ENCODE measurements around the gene ATCAY.

ATCAY gene

GRCh38 chr19:3851254-3852176 lies 29.0 kb upstream of the ATCAY start:
- ChIA-PET POLR2A (no interaction called here), CTCF (interaction anchor here (0.9 to 1.8 kb wide), 3 partner anchors 30 to 136 kb away, joined by 3 to 4 read pairs (median 3); no protein-coding TSS in a partner anchor)
- H3K4me3 ChIP-seq (ENCODE audit: low read depth, low read length): no peak overlapping the region
- TF ChIP-seq, protein P1, sequence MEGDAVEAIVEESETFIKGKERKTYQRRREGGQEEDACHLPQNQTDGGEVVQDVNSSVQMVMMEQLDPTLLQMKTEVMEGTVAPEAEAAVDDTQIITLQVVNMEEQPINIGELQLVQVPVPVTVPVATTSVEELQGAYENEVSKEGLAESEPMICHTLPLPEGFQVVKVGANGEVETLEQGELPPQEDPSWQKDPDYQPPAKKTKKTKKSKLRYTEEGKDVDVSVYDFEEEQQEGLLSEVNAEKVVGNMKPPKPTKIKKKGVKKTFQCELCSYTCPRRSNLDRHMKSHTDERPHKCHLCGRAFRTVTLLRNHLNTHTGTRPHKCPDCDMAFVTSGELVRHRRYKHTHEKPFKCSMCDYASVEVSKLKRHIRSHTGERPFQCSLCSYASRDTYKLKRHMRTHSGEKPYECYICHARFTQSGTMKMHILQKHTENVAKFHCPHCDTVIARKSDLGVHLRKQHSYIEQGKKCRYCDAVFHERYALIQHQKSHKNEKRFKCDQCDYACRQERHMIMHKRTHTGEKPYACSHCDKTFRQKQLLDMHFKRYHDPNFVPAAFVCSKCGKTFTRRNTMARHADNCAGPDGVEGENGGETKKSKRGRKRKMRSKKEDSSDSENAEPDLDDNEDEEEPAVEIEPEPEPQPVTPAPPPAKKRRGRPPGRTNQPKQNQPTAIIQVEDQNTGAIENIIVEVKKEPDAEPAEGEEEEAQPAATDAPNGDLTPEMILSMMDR (IDR thresholded peaks at IDR 0.05; ENCODE audit: insufficient read depth, low read length, missing control alignments): no peak
- no peak for DNase-seq (ENCODE audit: low read depth, low spot score)

DNA sequence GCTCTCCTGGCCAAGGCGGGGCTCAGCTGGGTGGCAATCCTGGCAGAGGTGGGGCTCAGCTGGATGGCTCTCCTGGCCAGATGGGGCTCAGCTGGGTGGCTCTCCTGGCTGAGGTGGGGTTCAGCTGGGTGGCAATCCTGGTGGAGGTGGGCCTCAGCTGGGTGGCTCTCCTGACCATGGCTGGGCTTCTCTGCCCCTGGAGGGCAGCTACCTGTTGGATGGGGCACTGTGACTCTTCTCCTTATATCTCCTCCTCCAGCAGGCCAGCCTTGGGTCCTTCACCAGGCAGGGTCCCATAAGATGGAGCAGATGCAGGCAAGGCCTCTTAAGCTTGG lies 28.3 kb upstream of the ATCAY start:
- TF ChIP-seq, protein P1 (IDR thresholded peaks at IDR 0.05; ENCODE audit: insufficient read depth, low read length, missing control alignments): no peak
- ChIA-PET POLR2A (no interaction called here), CTCF (interaction anchor here (1.3 kb wide), 1 partner anchor 136 kb away, joined by 7 read pairs; no protein-coding TSS in a partner anchor)
- no peak for DNase-seq (ENCODE audit: low read depth, low spot score)
- no peak overlapping the region for H3K4me3 ChIP-seq (ENCODE audit: low read depth, low read length)

DNA sequence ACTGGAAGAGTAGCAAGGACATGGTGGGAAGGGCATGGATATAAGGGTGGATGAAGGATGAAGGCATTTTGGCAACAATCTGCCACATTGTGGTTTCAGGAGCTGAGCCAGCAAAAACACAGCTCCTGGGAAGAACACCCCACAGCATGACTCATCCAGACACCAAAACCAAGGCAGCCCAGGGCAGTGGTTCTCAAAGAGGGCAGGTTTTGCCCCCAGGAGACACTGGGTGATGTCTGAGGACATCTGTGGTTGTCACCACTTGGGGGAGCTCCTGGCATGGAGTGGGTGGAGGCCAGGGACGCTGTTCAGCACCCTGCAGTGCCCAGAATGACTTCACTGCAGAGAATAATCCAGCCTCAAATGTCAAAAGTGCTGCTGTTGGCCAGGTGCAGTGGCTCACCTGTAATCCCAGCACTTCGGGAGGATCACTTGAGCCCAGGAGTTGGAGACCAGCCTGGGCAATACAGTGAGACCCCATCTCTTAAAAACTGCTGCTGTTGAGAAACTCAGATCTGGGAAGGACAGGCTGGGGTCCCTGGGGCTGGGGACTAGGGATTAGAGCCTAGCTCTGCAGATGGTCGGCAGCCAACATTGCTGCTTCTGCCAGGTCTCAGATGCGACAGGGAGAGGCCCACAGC lies 27.8 kb upstream of the ATCAY start:
- no peak overlapping the region for H3K4me3 ChIP-seq (ENCODE audit: low read depth, low read length)
- CTCF ChIA-PET: interaction anchor here (1.3 kb wide), 1 partner anchor 135 kb away, joined by 7 read pairs; no protein-coding TSS in a partner anchor
- DNase-seq (ENCODE audit: low read depth, low spot score): peak; percentile 17
- POLR2A ChIA-PET: no interaction called here
- TF ChIP-seq, protein P1 (IDR thresholded peaks at IDR 0.05; ENCODE audit: insufficient read depth, low read length, missing control alignments): peak; percentile 29

DNA sequence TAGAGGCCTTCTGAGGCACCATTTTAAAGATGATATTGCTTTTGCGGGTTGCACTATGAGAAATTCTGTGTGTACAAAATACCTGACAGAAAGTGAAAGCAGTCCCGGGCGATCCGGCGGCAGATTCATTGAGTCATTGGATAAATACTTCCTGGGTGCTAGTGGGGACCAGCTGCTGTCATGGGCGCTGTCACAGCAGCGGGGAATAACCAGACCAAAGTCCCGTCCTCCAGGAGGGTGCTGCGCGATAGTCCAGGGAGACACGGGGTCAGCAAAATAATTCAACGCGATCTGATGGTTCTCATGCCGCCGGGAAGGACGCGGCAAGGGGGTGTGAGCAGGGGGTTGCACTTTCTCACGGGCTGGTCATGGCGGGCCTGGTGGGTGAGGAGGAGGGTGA lies 25.2 kb upstream of the ATCAY start:
- ChIA-PET POLR2A (no interaction called here), CTCF (interaction anchor here (1.5 kb wide), 1 partner anchor 9 kb away, joined by 4 read pairs; no protein-coding TSS in a partner anchor)
- TF ChIP-seq, protein P1 (IDR thresholded peaks at IDR 0.05; ENCODE audit: insufficient read depth, low read length, missing control alignments): no peak
- DNase-seq (ENCODE audit: low read depth, low spot score): no peak
- no peak overlapping the region for H3K4me3 ChIP-seq (ENCODE audit: low read depth, low read length)

DNA sequence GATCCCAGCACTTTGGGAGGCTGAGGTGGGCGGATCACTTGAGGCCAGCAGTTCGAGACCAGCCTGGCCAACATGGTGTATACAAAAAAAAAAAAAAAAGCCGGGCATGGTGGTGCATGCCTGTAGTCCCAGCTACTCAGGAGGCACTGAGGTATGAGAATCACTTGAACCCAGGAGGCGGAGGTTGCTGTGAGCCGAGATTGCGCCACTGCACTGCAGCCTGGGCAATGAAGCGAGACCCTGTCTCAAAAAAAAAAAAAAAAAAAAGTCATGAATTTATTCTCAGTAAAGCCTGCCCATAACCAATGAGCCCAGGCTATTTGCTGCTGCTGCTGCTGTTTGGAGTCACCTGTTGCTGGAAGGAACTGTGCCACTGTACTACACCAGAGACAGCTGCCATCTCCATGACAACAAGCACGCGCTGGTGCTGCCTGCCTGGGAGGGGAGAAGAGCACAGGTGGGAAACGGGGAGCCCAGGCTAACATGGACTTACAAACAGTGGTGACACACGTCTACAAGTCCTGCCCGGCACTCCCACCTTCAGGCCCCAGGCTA lies 23.0 kb upstream of the ATCAY start:
- H3K4me3 ChIP-seq (ENCODE audit: low read depth, low read length): no peak overlapping the region
- POLR2A ChIA-PET: no interaction called here
- TF ChIP-seq, protein P1 (IDR thresholded peaks at IDR 0.05; ENCODE audit: insufficient read depth, low read length, missing control alignments): no peak
- no peak for DNase-seq (ENCODE audit: low read depth, low spot score)
- CTCF ChIA-PET: interaction anchor here (1.5 to 2.1 kb wide), 2 partner anchors 8 to 35 kb away, joined by 5 to 6 read pairs; no protein-coding TSS in a partner anchor

DNA sequence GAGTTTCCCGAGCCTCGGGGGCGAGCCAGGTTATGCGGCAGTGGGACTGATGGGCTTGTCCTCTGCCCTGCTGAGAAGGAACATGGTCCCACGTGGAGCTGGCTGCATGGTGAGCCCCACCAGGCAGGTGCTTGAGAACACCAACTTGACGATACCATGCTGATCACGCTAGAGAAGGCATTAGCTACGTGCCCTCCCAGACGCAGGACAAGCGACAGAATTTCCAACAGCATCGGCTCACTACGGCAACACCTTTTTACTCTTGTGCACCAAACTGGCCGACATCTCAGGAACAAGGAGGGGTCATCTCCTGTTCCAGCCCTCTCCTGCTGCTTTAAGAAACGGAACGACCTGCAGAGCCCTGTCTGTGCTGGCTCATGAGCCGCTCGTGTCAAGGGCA lies 20.0 kb upstream of the ATCAY start:
- DNase-seq (ENCODE audit: low read depth, low spot score): no peak
- TF ChIP-seq, protein P1 (IDR thresholded peaks at IDR 0.05; ENCODE audit: insufficient read depth, low read length, missing control alignments): no peak
- no peak overlapping the region for H3K4me3 ChIP-seq (ENCODE audit: low read depth, low read length)
- CTCF ChIA-PET: no interaction called here
- POLR2A ChIA-PET: no interaction called here
